GM19025 (cell line): Measurements from ENCODE around the gene NR2C1.
"Not testable (repeated sequence)": the region's sequence is repeated elsewhere in the genome, so short reads cannot be mapped to it uniquely, and the experiment has no call there.

Source experiments
- ATAC-seq: cut with Tn5 transposase; IDR thresholded peaks from one replicate; pipeline ENCODE4 v1.9.1; 2021; ENCODE audit warnings: mild to moderate bottlenecking, low read depth, moderate library complexity; ENCODE audit not compliant: unreplicated experiment

NR2C1 gene

DNA sequence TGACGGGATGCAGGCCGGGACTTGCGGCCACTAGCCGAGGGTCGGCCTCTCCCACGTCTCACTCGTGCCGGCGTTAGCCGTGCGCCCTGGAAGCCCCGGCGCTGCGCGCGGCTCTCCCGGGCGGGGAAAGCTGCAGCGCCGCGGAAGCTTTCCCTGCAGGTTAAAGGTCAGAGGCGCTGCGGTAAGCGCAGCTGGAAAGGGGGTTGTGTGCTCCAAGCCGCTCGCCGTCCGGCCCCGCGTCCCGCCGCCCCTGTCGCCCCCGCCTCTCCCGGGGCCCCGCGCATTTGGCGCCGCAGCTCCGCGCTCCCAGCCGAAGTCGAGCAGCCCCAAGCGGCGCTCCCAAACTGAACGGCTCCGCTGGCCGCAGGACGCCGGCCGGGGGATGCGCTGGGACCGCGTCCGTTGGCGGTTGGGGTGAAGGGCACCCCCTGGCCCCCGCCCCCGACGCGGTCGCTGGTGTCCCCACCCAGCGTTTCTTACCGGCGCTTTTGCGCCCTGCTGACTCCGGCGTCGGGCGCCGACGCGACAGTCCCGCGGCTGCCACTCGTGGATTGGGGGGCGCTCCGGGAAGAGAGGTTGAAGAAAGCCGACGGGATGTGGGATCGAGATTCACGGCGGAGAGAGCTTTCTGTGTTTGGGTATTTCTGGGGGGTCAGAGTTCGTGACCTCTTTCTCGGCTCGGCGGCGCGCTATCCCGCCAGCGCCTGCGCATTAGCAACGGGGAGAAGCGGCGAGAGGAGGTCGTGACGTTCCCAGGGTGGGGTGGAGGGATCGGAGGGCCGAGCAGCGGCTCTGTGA is at the start of gene NR2C1:
TSS of gene NR2C1 (minus strand) at position 719 of the 798 bp plus-strand sequence. CDS start 6,234 bp downstream, outside the sequence.
- peak; percentile 92 for ATAC-seq

DNA sequence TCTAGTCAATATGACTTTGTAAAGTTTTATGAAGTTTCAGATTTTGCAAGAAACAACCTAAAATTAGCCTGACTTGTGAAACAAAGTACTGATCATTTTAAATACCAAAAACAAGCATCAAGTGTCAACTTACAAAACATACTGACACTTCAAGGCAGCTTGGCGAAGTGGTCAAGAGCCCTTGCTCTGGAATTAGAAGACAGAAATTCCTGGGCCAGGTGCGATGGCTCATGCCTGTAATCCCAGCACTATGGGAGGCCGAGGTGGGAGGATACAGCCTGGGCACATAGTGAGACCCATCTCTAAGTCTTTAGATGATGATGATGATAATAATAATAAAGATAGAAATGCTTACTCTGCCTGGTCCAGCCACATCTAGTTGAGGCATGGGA is 45.4 kb upstream of the NR2C1 start:
- no peak for ATAC-seq

DNA sequence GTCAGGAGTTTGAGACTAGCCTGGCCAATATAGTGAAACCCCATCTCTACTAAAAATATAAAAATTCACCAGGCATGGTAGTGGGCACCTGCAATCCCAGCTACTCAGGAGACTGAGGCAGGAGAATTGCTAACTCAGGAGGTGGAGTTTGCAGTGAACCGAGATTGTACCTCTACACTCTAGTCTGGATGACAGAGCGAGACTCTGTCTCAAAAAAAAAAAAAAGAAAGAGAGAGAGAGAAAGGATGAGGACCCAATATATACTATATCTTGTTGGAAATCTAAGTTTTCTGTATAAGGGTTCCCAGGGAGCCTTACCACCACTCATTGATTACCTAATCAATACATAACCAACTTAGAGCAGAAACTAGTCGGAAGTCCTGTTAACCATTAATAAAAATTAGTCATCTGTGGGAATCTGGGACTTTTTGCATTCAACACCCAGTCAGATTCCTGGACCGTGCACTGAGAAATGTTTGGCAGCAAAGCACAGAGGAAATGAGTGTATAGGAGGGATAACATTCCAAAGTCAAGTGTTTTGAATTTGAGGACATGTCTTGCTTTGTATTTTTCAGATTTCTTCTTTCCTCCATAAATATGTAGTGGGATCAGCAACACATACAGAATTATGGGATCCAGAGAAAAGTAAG is 44.8 kb upstream of the NR2C1 start:
- ATAC-seq: no peak

DNA sequence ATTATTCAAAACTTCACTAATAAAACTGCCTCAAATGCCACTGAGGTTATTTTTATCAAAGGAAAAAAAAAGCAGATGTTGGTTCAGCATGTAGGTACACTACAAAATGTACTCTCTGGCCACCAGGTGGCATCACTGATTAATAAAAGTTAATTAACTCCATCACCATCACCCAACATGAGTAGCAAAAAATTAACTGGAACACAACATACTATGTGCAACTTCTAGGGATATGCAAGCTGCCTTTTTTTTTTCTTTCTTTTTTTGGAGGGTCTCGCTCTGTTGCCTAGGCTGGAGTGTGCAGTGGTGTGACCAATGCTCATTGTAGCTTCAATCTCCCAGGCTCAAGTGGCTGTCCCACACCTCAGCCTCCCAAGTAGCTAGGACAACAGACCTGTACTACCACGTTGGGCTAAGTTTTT is 43.8 kb upstream of the NR2C1 start:
- ATAC-seq: no peak

DNA sequence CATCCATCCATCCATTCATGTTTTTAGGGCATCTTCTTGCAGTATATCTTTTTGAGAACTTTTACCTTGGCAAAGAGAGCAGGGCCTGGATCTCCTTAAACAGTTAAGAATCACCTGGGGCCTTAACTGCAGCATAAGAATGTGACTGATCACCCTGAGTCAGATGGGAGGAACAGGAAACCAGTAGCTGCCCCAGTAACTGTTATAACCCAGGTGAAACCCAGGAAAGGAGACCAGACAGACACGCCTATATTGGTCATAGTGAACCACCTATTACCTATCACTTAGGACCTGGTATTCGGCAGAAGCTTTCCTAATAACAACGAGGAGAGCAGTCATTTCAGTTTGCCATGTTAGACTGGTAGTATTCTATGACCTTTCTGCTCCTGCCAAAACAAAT is 43.4 kb upstream of the NR2C1 start:
- no peak for ATAC-seq

DNA sequence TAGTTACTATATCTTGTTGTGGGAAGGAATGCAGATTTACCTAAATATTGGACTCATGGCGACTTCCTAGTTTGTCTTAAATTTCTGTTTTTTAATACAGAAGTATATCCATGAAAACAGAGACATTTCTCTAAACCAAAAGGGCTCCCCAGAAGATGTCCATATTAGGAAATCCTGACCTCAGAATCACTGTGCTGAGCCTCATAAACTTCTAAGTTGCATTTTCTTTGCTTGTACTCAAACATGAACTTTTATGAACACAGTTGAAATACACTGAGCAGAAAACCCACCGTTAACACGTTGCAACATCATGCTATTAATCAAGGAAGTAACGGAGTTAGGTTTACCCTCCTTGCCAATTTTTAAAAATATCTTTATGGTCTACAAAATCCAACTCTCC is 42.9 kb upstream of the NR2C1 start:
- no peak for ATAC-seq

DNA sequence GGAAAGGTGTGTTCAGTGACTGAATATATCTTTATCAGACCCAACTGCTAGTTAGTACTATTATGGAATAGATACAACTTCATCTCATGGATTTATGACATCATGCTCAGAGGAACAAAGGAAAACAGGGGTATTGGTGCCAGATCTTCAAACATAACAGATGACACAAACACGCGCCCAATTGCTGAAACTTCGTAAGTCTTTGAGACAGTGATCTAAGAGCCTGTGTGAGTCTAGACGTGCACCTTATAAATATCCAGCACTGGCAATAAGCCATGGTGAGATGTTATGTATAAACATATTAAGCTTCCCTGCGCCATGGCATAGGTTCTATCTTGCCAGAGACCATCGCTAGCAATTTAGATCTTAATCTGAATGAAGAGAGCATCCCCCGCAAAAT is 42.2 kb upstream of the NR2C1 start:
- no peak for ATAC-seq

DNA sequence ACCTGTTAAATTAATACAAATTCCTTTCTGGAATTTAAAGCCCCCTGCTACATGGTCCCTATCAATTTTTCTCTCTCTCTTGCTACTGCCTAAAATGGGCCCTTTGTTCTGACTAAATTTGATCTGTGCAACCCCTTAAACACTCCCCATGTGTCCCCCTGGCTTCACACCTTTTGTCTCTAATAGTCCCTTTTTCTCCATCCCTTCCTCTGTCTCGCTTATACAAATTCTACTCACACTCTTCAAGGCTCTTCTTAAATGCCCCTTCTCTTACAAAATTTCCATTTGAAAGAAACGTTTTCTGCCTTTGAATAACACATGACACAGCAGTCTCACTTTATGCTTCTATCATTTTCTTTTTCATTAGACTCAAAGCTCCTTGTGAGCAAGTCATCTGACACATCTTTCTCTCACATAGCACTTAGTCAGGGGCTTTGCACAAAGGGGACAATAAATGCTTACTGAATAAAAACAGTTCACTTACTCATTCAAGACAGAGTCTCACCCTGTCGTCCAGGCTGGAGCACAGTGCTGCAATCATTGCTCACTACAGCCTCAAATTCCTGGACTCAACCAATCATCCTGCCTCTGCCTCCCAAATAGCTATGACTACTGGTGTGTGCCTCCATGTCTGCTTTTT is 41.5 kb upstream of the NR2C1 start:
- ATAC-seq: no peak

DNA sequence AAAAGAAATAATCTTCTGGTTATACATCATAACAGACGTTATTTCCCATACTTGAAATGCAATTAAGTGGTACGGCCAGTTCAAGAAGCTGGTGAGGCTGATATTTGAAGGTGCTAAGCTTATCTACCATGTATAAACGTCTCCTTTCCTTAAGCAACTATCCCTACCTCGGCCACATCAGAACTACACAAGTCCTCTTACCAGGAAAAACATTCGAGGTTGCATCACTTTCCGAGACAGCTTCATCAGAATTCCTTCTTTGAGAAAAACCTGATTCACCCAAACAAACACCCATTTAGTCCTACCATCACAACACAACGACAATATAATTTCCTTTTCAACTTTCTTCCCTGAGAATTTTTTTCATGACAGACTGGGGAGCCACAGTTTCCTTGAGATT is 33.9 kb upstream of the NR2C1 start:
- ATAC-seq: no peak

DNA sequence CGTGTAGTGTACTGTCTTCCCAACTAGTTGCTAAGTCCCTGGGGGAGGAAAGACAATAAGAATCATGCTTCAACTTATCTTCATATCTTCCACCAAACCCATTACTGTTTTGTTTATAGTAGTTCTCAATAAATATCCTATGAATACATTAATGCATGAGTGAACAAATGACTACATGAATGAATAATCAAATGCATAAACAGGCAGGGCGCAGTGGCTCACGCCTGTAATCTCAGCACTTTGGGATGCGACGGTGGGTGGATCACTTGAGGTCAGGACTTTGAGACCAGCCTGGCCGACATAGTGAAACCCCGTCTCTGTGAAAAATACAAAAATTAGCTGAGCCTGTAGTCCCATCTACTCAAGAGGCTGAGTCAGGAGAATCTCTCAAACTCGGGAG is 32.1 kb upstream of the NR2C1 start:
- ATAC-seq: no peak

DNA sequence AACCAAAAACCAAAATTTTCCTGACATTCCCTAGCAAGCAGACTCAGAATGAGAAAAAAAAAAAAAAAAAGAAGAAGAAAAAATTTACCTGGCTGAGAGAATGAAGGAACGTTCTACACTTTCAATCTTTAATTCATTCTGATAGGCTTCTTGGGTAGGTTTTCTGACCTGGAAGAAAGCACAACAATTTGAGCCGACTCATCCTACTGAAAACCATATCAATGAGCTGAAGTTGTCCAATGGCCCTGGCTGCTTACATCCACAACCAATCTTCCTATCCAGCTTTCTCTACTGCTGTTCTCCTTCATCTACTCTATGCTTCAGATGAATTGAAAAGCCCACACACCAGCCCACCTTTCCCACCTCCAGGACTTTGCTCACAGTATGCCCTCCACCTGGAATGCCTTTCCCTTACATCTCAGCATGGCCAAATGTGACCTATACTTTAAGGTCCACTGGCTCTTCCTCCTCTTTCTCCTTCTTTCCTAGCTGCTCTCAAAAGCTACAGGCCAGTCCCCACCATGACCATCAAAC is 31.6 kb upstream of the NR2C1 start:
- no peak for ATAC-seq

DNA sequence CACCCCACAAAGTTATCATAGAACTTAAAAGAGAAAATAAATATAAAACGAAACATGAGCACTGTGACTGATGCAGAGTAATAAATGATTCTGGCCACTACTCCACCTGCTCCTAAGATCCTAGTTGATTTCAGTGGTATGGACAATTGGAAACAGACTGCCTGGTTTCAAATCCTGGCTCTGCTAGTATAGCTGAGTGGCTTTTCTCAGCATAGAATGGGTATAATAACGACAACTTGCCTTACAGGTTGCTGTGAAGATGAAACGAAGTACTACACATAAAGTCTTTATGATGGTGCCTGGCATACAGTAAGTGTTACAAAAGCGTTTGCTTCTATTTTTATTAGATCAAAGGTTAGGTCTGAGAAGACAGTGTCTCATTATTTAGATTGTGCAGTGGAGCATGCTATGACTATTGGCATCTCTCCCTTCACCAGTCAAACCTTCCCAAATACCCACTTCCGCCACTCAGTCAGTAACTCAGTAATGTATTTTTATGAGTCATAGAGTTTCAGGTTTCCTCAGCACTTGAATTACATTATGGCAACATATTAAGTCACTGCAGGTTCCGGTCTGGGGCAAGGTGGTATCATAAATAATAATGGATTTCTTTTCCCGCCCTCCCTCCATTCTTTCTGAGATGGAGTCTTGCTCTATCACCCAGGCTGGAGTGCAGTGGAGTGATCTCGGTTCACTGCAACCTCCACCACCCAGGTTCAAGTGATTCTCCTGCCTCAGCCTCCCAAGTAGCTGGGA is 29.7 kb upstream of the NR2C1 start:
- peak; percentile 97 for ATAC-seq

DNA sequence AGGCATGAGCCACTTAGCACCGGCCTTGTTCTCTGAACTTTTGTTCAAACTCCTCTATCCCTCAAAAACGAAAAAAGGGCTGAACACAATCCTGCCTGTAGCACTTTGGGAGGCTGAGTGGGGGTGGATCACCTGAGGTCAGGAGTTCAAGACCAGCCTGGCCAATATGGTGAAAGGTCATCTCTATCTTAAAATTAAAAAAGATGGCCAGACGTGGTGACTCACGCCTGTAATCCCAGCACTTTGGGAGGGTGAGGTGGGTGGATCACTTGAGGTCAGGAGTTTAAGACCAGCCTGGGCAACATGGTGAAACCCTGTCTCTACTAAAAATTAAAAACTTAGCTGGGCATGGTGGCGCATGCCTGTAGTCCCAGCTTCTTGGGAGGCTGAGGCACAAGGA is 28.5 kb upstream of the NR2C1 start:
- ATAC-seq: not testable (repeated sequence)

DNA sequence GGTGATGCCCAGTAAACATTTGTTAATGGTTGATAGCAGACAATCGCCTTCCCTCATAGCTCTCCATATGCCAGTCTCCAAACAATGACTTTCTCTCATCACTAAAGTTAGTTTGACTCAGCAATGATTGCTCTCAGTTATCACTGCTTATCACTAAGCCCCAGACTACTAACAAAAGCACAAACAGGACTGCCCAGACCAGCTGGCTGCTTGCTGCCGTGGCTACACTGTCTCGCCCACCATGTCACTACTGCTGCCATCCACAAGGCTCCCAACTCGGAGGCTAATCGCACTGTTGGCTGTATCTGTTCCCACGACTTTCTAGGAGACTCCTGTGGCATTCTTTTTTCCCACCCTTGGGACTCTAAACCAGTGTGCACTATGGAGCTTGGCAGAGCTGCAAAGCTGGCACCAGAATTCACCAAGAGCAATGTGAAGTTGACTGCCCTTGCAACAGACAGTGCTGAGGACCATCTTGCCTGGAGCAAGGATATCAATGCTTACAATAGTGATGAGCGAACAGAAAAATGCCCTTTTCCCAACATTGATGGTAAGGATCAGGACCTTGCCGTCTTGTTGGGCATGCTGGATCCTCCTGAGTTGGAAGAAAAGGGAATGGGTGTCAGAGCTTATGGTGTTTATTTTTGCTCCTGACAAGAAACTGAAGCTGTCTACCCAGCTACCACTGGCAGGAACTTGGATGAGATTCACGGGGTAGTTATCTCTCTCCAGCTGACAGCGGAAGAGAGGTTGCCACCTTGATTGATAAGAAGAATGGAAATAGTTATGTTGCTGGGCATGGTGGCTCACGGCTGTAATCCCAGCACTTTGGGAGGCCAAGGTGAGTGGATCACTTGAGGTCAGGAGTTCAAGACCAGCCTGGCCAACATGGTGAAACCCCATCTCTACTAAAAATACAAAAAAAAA is 27.1 kb upstream of the NR2C1 start:
- no peak for ATAC-seq

DNA sequence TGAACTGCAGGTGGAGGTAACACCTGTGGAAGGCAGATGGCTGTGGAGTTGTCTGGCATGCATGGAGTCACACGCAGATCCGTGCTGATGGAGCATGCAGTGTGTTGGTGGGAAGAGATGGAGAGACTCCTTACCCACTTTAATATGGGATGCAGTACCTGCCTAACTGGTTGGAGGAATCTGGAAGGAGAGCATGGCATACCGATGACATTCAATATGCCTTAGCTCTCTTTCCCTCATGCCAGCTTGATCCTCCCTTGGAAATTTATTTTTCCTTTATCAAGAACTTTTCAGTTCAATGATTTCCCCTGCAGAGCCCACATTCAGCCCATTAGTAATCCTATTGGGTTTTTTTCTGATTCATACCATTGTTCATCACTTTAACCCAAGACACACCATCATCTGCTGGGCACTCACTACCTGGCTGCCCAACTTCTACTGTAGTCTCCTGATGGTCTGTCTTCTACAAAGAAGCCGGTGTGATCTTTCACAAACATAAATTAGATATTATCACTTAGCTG is 25.9 kb upstream of the NR2C1 start:
- no peak for ATAC-seq

DNA sequence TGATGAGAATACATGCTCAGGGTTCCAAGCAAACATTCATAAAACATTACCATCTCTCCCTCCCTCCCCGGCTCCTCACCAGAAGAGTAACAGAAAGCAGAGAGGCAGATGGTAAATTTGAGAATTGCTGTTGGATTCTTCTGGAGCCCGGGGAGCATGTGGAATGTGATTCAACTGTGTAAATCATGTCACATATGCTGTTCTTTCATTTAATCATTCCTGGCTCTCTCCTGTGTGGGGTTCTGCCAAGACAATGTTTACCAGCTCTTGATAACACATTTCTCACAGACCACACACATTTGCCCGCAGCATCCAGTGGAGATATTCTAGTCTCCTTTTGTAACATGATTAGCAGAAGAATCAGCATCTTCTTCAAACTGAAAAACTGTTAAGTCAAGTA is 23.4 kb upstream of the NR2C1 start:
- no peak for ATAC-seq

DNA sequence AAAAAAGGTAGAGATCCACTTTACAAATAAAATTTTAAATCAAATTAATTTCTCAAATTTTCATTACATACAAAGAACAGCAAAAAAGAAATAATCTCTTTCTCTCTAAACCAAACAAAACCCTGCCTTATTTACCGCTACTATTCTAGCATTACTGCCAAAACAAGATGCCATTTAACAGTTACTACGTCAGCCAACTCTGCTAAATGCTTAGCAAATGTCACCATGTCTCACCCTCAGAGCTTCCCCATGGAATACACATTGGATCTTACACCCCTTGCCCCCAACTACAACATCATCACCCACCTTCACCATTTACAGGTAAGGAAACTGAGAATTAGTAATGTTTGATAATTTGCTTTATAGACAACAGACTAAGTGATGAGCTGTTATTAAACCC is 23.0 kb upstream of the NR2C1 start:
- no peak for ATAC-seq

DNA sequence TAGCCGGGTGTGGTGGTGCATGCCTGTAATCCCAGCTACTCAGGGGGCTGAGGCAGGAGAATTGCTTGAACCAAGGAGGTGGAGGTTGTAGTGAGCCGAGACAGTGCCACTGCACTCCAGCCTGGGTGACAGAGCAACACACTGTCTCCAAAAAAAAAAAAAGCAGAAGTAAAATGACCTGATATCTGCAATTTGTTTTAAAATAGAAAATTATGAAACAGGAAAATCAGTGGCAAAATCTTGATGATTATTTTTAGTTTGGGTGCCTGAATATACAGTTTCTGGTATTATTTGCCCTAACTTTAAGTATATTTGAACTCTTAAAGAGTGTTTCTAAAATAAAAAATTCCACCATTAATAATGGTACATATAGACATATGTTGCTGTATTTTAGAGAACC is 22.4 kb upstream of the NR2C1 start:
- not testable (repeated sequence) for ATAC-seq

DNA sequence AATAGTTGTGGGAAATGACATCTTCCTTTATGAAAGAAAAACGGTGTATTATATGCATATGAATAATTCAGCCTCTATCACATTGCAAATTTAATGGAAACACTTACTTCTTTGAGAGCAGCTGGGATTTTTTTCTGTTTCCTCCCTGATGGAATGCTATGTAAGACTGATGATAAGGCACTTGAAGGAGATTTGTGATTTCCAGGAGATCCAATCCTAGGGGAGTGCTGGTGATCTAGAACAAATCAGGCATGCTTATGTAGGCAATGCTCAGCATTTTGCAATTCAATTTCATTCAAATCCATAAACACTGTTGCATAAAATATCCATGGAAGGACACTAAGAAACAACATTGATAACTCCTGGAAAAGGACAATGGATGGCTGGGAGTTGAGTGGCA is 16.0 kb upstream of the NR2C1 start:
- ATAC-seq: no peak
